ENCODE results near the gene TRMT61A.

Gene TRMT61A

DNA sequence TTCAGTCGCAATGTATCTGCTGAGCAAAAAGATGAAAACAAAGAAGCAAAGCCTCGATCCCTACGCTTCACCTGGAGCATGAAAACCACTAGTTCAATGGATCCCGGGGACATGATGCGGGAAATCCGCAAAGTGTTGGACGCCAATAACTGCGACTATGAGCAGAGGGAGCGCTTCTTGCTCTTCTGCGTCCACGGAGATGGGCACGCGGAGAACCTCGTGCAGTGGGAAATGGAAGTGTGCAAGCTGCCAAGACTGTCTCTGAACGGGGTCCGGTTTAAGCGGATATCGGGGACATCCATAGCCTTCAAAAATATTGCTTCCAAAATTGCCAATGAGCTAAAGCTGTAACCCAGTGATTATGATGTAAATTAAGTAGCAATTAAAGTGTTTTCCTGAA, 26.1 kb upstream of the TRMT61A start:
- H3K36me3 ChIP-seq (ENCODE audit: control insufficient read depth, low read length): peaks cover 67% of the 10 kb centered on the region
- TF ChIP-seq, protein P1, sequence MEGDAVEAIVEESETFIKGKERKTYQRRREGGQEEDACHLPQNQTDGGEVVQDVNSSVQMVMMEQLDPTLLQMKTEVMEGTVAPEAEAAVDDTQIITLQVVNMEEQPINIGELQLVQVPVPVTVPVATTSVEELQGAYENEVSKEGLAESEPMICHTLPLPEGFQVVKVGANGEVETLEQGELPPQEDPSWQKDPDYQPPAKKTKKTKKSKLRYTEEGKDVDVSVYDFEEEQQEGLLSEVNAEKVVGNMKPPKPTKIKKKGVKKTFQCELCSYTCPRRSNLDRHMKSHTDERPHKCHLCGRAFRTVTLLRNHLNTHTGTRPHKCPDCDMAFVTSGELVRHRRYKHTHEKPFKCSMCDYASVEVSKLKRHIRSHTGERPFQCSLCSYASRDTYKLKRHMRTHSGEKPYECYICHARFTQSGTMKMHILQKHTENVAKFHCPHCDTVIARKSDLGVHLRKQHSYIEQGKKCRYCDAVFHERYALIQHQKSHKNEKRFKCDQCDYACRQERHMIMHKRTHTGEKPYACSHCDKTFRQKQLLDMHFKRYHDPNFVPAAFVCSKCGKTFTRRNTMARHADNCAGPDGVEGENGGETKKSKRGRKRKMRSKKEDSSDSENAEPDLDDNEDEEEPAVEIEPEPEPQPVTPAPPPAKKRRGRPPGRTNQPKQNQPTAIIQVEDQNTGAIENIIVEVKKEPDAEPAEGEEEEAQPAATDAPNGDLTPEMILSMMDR (IDR thresholded peaks at IDR 0.05; ENCODE audit: low read depth, low read length, poor library complexity, severe bottlenecking): no peak
- no peak for TF ChIP-seq EZH2phosphoT487 (IDR thresholded peaks at IDR 0.05; ENCODE audit: borderline replicate concordance, low read length)
- no peaks in the 10 kb centered on the region for H3K27me3 ChIP-seq (ENCODE audit: control insufficient read depth, low read length)
- peaks cover 3% of the 10 kb centered on the region for H3K4me1 ChIP-seq (ENCODE audit: control insufficient read depth, low read length)
- peaks cover 4% of the 10 kb centered on the region; the same call in 1 of the 2 replicates for H3K79me2 ChIP-seq (ENCODE audit: control insufficient read depth, low read length)
- H3K9me2 ChIP-seq (replicated peaks; ENCODE audit: control insufficient read depth, low read length): no peaks in the 10 kb centered on the region
- H3K4me2 ChIP-seq (ENCODE audit: low read length): no peak overlapping the region
- no peaks in the 10 kb centered on the region for H3K9me3 ChIP-seq (ENCODE audit: control insufficient read depth, insufficient read depth, low read length)
- no peak overlapping the region for H3K27ac ChIP-seq (ENCODE audit: low read depth, low read length)
- peaks cover 10% of the 10 kb centered on the region for H3F3A ChIP-seq (ENCODE audit: control insufficient read depth, insufficient read depth)
- H3K4me3 ChIP-seq (ENCODE audit: low read length): no peak overlapping the region
- H4K20me1 ChIP-seq (ENCODE audit: control insufficient read depth, insufficient read depth, low read depth, low read length): no peaks in the 10 kb centered on the region

DNA sequence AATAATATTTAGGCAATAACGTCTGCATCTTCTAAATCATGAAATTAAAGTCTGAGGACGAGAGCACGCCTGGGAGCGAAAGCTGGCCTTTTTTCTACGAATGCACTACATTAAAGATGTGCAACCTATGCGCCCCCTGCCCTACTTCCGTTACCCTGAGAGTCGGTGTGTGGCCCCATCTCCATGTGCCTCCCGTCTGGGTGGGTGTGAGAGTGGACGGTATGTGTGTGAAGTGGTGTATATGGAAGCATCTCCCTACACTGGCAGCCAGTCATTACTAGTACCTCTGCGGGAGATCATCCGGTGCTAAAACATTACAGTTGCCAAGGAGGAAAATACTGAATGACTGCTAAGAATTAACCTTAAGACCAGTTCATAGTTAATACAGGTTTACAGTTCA, 25.7 kb upstream of the TRMT61A start:
- Histone ChIP-seq H3K9me2 (replicated peaks; ENCODE audit: control insufficient read depth, low read length) (no peaks in the 10 kb centered on the region), H3K9me3 (ENCODE audit: control insufficient read depth, insufficient read depth, low read length) (no peaks in the 10 kb centered on the region), H3K79me2 (ENCODE audit: control insufficient read depth, low read length) (peaks cover 4% of the 10 kb centered on the region; the same call in 1 of the 2 replicates), H3K27ac (ENCODE audit: low read depth, low read length) (no peak overlapping the region), H3K4me2 (ENCODE audit: low read length) (no peak overlapping the region), H4K20me1 (ENCODE audit: control insufficient read depth, insufficient read depth, low read depth, low read length) (no peaks in the 10 kb centered on the region), H3K4me3 (ENCODE audit: low read length) (no peak overlapping the region), H3K4me1 (ENCODE audit: control insufficient read depth, low read length) (peaks cover 3% of the 10 kb centered on the region), H3F3A (ENCODE audit: control insufficient read depth, insufficient read depth) (peaks cover 6% of the 10 kb centered on the region), H3K27me3 (ENCODE audit: control insufficient read depth, low read length) (no peaks in the 10 kb centered on the region), H3K36me3 (ENCODE audit: control insufficient read depth, low read length) (peaks cover 67% of the 10 kb centered on the region)
- no peak for TF ChIP-seq EZH2phosphoT487 (IDR thresholded peaks at IDR 0.05; ENCODE audit: borderline replicate concordance, low read length)
- TF ChIP-seq, protein P1 (IDR thresholded peaks at IDR 0.05; ENCODE audit: low read depth, low read length, poor library complexity, severe bottlenecking): no peak

DNA sequence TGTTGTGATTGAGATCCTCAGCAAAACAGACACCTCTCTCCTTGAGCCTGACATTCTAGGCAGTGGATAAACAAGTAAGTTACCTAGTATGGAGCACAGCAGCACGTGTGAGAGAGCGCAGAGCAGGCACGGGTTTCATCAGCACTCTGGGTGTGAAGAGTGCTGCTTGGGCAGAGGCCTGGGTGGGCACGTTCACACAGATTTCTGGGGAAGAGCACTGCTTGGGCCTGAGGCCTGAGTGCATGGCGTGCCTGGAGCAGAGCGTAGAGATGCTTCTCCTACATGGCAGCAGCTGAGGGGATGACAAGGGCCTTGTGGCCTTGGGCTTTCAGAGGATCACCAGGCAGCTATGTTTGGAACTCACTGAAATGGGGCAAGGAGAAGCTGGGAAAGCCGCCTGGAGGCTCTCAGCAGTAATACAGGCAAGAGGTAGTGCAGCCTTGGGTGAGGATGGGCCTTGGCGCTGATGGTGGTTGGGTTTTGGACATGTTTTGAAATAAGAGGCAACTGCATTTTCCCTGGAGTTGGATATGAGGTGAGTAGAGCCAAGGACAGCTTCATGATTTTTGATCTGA, 23.9 kb upstream of the TRMT61A start:
- peaks cover 4% of the 10 kb centered on the region; the same call in 1 of the 2 replicates for H3K79me2 ChIP-seq (ENCODE audit: control insufficient read depth, low read length)
- H3K4me3 ChIP-seq (ENCODE audit: low read length): no peak overlapping the region
- no peaks in the 10 kb centered on the region for H3K9me3 ChIP-seq (ENCODE audit: control insufficient read depth, insufficient read depth, low read length)
- H4K20me1 ChIP-seq (ENCODE audit: control insufficient read depth, insufficient read depth, low read depth, low read length): no peaks in the 10 kb centered on the region
- no peaks in the 10 kb centered on the region for H3K9me2 ChIP-seq (replicated peaks; ENCODE audit: control insufficient read depth, low read length)
- no peaks in the 10 kb centered on the region for H3K27me3 ChIP-seq (ENCODE audit: control insufficient read depth, low read length)
- no peak overlapping the region for H3K27ac ChIP-seq (ENCODE audit: low read depth, low read length)
- no peaks in the 10 kb centered on the region for H3F3A ChIP-seq (ENCODE audit: control insufficient read depth, insufficient read depth)
- H3K36me3 ChIP-seq (ENCODE audit: control insufficient read depth, low read length): peaks cover 54% of the 10 kb centered on the region
- peaks cover 3% of the 10 kb centered on the region; the same call in 1 of the 2 replicates for H3K4me1 ChIP-seq (ENCODE audit: control insufficient read depth, low read length)
- H3K4me2 ChIP-seq (ENCODE audit: low read length): no peak overlapping the region
- TF ChIP-seq EZH2phosphoT487 (IDR thresholded peaks at IDR 0.05; ENCODE audit: borderline replicate concordance, low read length): no peak
- TF ChIP-seq, protein P1 (IDR thresholded peaks at IDR 0.05; ENCODE audit: low read depth, low read length, poor library complexity, severe bottlenecking): no peak
